ENCODE measurements around the gene TIGD4.

The TIGD4 gene

GRCh38 chr4:152779513-152780266, at the start of gene TIGD4, which contains the start of gene ARFIP1:
Gene TIGD4, minus strand, starts transcription at chr4:152779730. Its CDS starts 8,726 bp downstream, at chr4:152771004.
Gene ARFIP1, plus strand, starts transcription at chr4:152779954. Its CDS starts 49,680 bp downstream, at chr4:152829634.
- Histone ChIP-seq H2AFZ (ENCODE audit: low read depth, low read length) (peak within 1 kb of the TSS; percentile 90), H3K4me3 (ENCODE audit: low read length) (peak within 1 kb of the TSS; percentile 85), H3K9me3 (ENCODE audit: low read length) (no peaks in the 10 kb centered on the region), H3K4me1 (ENCODE audit: insufficient read depth, low read length) (peaks cover 28% of the 10 kb centered on the region), H3K27me3 (ENCODE audit: insufficient read depth, low read length) (no peaks in the 10 kb centered on the region), H3K36me3 (ENCODE audit: insufficient read depth, low read length) (peaks cover 3% of the 10 kb centered on the region)

- Histone ChIP-seq H3K27me3 (ENCODE audit: insufficient read depth, low read length) (no peaks in the 10 kb centered on the region), H3K9me3 (ENCODE audit: low read length) (peaks cover 5% of the 10 kb centered on the region), H3K4me3 (ENCODE audit: low read length) (no peak overlapping the region), H3K36me3 (ENCODE audit: insufficient read depth, low read length) (peaks cover 16% of the 10 kb centered on the region), H2AFZ (ENCODE audit: low read depth, low read length) (no peak overlapping the region), H3K4me1 (ENCODE audit: insufficient read depth, low read length) (no peaks in the 10 kb centered on the region)
These were observed 48.6 kb upstream of the TIGD4 start for GRCh38 chr4:152828122-152828521.

GRCh38 chr4:152825336-152825735, 45.8 kb upstream of the TIGD4 start:
- H3K4me3 ChIP-seq (ENCODE audit: low read length) = no peak overlapping the region
- H2AFZ ChIP-seq (ENCODE audit: low read depth, low read length) = no peak overlapping the region
- H3K27me3 ChIP-seq (ENCODE audit: insufficient read depth, low read length) = no peaks in the 10 kb centered on the region
- H3K36me3 ChIP-seq (ENCODE audit: insufficient read depth, low read length) = peaks cover under 1% of the 10 kb centered on the region
- no peaks in the 10 kb centered on the region for H3K4me1 ChIP-seq (ENCODE audit: insufficient read depth, low read length)
- peaks cover 3% of the 10 kb centered on the region for H3K9me3 ChIP-seq (ENCODE audit: low read length)

GRCh38 chr4:152824561-152824960, 45.0 kb upstream of the TIGD4 start:
- peaks cover 8% of the 10 kb centered on the region for H3K9me3 ChIP-seq (ENCODE audit: low read length)
- H3K27me3 ChIP-seq (ENCODE audit: insufficient read depth, low read length) = no peaks in the 10 kb centered on the region
- no peaks in the 10 kb centered on the region for H3K4me1 ChIP-seq (ENCODE audit: insufficient read depth, low read length)
- peaks cover 2% of the 10 kb centered on the region for H3K36me3 ChIP-seq (ENCODE audit: insufficient read depth, low read length)
- H2AFZ ChIP-seq (ENCODE audit: low read depth, low read length) = no peak overlapping the region
- no peak overlapping the region for H3K4me3 ChIP-seq (ENCODE audit: low read length)

GRCh38 chr4:152822323-152822722, 42.8 kb upstream of the TIGD4 start:
- no peak overlapping the region for H2AFZ ChIP-seq (ENCODE audit: low read depth, low read length)
- peaks cover 18% of the 10 kb centered on the region for H3K9me3 ChIP-seq (ENCODE audit: low read length)
- no peaks in the 10 kb centered on the region for H3K4me1 ChIP-seq (ENCODE audit: insufficient read depth, low read length)
- no peak overlapping the region for H3K4me3 ChIP-seq (ENCODE audit: low read length)
- no peaks in the 10 kb centered on the region for H3K27me3 ChIP-seq (ENCODE audit: insufficient read depth, low read length)
- peaks cover 9% of the 10 kb centered on the region for H3K36me3 ChIP-seq (ENCODE audit: insufficient read depth, low read length)

- H2AFZ ChIP-seq (ENCODE audit: low read depth, low read length) = no peak overlapping the region
- H3K4me1 ChIP-seq (ENCODE audit: insufficient read depth, low read length) = no peaks in the 10 kb centered on the region
- peaks cover 9% of the 10 kb centered on the region for H3K36me3 ChIP-seq (ENCODE audit: insufficient read depth, low read length)
- peaks cover 17% of the 10 kb centered on the region for H3K9me3 ChIP-seq (ENCODE audit: low read length)
- no peaks in the 10 kb centered on the region for H3K27me3 ChIP-seq (ENCODE audit: insufficient read depth, low read length)
- no peak overlapping the region for H3K4me3 ChIP-seq (ENCODE audit: low read length)
These were observed 40.5 kb upstream of the TIGD4 start for GRCh38 chr4:152820073-152820472.

- no peaks in the 10 kb centered on the region for H3K4me1 ChIP-seq (ENCODE audit: insufficient read depth, low read length)
- no peak overlapping the region for H2AFZ ChIP-seq (ENCODE audit: low read depth, low read length)
- no peak overlapping the region for H3K4me3 ChIP-seq (ENCODE audit: low read length)
- peaks cover 11% of the 10 kb centered on the region for H3K36me3 ChIP-seq (ENCODE audit: insufficient read depth, low read length)
- no peaks in the 10 kb centered on the region for H3K27me3 ChIP-seq (ENCODE audit: insufficient read depth, low read length)
- H3K9me3 ChIP-seq (ENCODE audit: low read length) = peaks cover 21% of the 10 kb centered on the region
These were observed 39.6 kb upstream of the TIGD4 start for GRCh38 chr4:152819026-152819645.

- H3K36me3 ChIP-seq (ENCODE audit: insufficient read depth, low read length) = peaks cover 11% of the 10 kb centered on the region
- H2AFZ ChIP-seq (ENCODE audit: low read depth, low read length) = no peak overlapping the region
- H3K4me1 ChIP-seq (ENCODE audit: insufficient read depth, low read length) = no peaks in the 10 kb centered on the region
- no peaks in the 10 kb centered on the region for H3K27me3 ChIP-seq (ENCODE audit: insufficient read depth, low read length)
- peaks cover 23% of the 10 kb centered on the region for H3K9me3 ChIP-seq (ENCODE audit: low read length)
- H3K4me3 ChIP-seq (ENCODE audit: low read length) = no peak overlapping the region
These were observed 37.8 kb upstream of the TIGD4 start for GRCh38 chr4:152817331-152817730.

- H3K4me3 ChIP-seq (ENCODE audit: low read length) = no peak overlapping the region
- no peak overlapping the region for H2AFZ ChIP-seq (ENCODE audit: low read depth, low read length)
- H3K9me3 ChIP-seq (ENCODE audit: low read length) = peaks cover 25% of the 10 kb centered on the region
- no peaks in the 10 kb centered on the region for H3K27me3 ChIP-seq (ENCODE audit: insufficient read depth, low read length)
- peaks cover 11% of the 10 kb centered on the region for H3K36me3 ChIP-seq (ENCODE audit: insufficient read depth, low read length)
- H3K4me1 ChIP-seq (ENCODE audit: insufficient read depth, low read length) = no peaks in the 10 kb centered on the region
These were observed 35.5 kb upstream of the TIGD4 start for GRCh38 chr4:152815078-152815477.

- peaks cover 3% of the 10 kb centered on the region for H3K36me3 ChIP-seq (ENCODE audit: insufficient read depth, low read length)
- H3K4me3 ChIP-seq (ENCODE audit: low read length) = no peak overlapping the region
- no peak overlapping the region for H2AFZ ChIP-seq (ENCODE audit: low read depth, low read length)
- no peaks in the 10 kb centered on the region for H3K4me1 ChIP-seq (ENCODE audit: insufficient read depth, low read length)
- H3K9me3 ChIP-seq (ENCODE audit: low read length) = peaks cover 10% of the 10 kb centered on the region
- no peaks in the 10 kb centered on the region for H3K27me3 ChIP-seq (ENCODE audit: insufficient read depth, low read length)
These were observed 31.3 kb upstream of the TIGD4 start for GRCh38 chr4:152810715-152811287.

- Histone ChIP-seq H3K27me3 (ENCODE audit: insufficient read depth, low read length) (no peaks in the 10 kb centered on the region), H3K4me3 (ENCODE audit: low read length) (no peak overlapping the region)
These were observed 29.1 kb upstream of the TIGD4 start for GRCh38 chr4:152808670-152809069.

GRCh38 chr4:152807294-152807829, 27.8 kb upstream of the TIGD4 start:
- Histone ChIP-seq H3K36me3 (ENCODE audit: insufficient read depth, low read length) (no peaks in the 10 kb centered on the region), H3K9me3 (ENCODE audit: low read length) (peaks cover 4% of the 10 kb centered on the region), H2AFZ (ENCODE audit: low read depth, low read length) (no peak overlapping the region), H3K27me3 (ENCODE audit: insufficient read depth, low read length) (no peaks in the 10 kb centered on the region), H3K4me3 (ENCODE audit: low read length) (no peak overlapping the region), H3K4me1 (ENCODE audit: insufficient read depth, low read length) (no peaks in the 10 kb centered on the region)

More at GRCh38 chr4:152808670-152809069, 29.1 kb upstream of the TIGD4 start:
- H2AFZ ChIP-seq (ENCODE audit: low read depth, low read length) = no peak overlapping the region
- H3K36me3 ChIP-seq (ENCODE audit: insufficient read depth, low read length) = no peaks in the 10 kb centered on the region
- peaks cover 4% of the 10 kb centered on the region for H3K9me3 ChIP-seq (ENCODE audit: low read length)
- H3K4me1 ChIP-seq (ENCODE audit: insufficient read depth, low read length) = no peaks in the 10 kb centered on the region

GRCh38 chr4:152806501-152807125, 27.1 kb upstream of the TIGD4 start:
- no peak overlapping the region for H2AFZ ChIP-seq (ENCODE audit: low read depth, low read length)
- H3K36me3 ChIP-seq (ENCODE audit: insufficient read depth, low read length) = no peaks in the 10 kb centered on the region
- no peak overlapping the region for H3K4me3 ChIP-seq (ENCODE audit: low read length)
- H3K9me3 ChIP-seq (ENCODE audit: low read length) = peaks cover 4% of the 10 kb centered on the region
- no peaks in the 10 kb centered on the region for H3K27me3 ChIP-seq (ENCODE audit: insufficient read depth, low read length)
- H3K4me1 ChIP-seq (ENCODE audit: insufficient read depth, low read length) = no peaks in the 10 kb centered on the region
